HG02759 (cell line): ENCODE results near the gene MFSD1.

ENCODE experiments used
- ATAC-seq: cut with Tn5 transposase; IDR thresholded peaks from one replicate; pipeline ENCODE4 v1.9.1; 2021; ENCODE audit warnings: mild to moderate bottlenecking, moderate library complexity; ENCODE audit not compliant: unreplicated experiment

Gene MFSD1

DNA sequence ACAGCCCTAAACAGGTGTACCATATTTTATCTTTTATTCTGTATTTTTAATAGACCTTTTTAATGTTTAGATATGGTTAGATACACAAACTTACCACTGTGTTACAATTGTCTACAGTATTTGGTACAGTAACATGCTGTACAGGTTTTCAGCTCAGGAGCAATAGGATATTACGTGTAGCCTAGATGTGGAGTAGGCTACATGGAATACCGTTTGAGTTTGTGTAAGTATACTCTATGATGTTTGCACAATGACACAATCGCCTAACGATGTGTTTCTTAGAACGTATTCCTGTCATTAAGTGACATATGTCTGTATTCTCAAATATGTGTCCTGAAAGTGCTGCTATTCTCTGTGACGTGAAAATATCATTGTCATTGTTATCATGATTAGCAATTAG lies 62.6 kb downstream of the MFSD1 start:
- no peak for ATAC-seq

DNA sequence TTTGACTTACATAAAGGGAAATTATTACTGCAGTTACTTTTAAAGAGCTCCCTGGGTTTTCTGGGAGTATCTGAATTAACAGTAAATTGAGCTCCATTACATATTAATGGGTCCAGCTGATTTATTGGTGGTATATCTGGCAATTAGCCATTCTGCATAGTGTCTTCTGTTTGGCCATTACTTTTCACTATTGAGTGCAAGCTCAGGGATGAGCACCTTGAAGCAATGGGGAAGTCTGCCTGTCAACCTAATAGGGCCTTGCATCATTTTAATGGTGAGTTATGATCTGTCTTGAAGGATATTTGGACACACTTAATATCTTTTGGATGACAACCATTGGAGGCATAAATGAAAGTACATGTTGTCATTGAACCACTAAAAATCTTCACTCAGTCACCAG lies 73.8 kb downstream of the MFSD1 start:
- no peak for ATAC-seq
